ENCODE results near the gene TIPRL.

The TIPRL gene

DNA sequence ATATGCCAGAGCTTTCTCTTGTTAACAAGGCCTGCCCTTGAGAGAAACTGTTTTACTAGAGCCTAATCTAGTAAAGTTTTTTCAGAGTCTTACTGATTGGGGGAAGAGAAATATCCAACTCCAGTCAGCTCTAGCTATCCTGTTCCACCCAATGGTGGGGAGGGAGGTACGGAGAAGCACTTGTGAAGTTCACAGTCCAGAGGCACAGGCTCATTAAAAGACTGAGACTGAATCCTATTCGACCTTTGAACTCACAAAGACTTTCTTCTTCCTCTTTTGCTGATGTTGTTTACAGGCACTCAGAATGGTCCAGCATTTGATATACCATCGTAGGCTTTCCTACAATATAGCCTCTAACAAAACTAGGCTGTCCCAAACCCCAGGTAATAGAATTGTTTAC, 31.6 kb downstream of the TIPRL start:
- ChIA-PET CTCF (no interaction called here), POLR2A (interaction anchor here (0.5 kb wide), 1 partner anchor 9 kb away, joined by 3 read pairs; no protein-coding TSS in a partner anchor)
- WGBS (ENCODE audit: insufficient coverage): 100% methylated on average over 2 of the region's 3 CpGs
- H3K4me3 ChIP-seq (ENCODE audit: control insufficient read depth in 1 of 7, extremely low read depth in 1 of 7, insufficient read depth in 4 of 7, low read depth in 2 of 7, low read length in 6 of 7): no peak overlapping the region
- H3K27ac ChIP-seq (ENCODE audit: insufficient read depth in 1 of 2, low read depth in 1 of 2, low read length in 2 of 2, poor library complexity in 1 of 2, severe bottlenecking in 2 of 2): no peak overlapping the region
- peaks cover 1 to 25% (median 6%) of the 10 kb centered on the region in 5 experiments for H3K9me3 ChIP-seq (ENCODE audit: control extremely low read depth in 1 of 5, control insufficient read depth in 4 of 5, insufficient read depth in 2 of 5, low read depth in 1 of 5, low read length in 4 of 5)
- H3K36me3 ChIP-seq (ENCODE audit: control insufficient read depth in 4 of 4, insufficient read depth in 4 of 4, low read length in 3 of 4): peaks cover 0 to 2% (median 0%) of the 10 kb centered on the region in 4 experiments
- no peaks in the 10 kb centered on the region for H3K27me3 ChIP-seq (replicated peaks in 2 of 5; ENCODE audit: control insufficient read depth in 4 of 5, insufficient read depth in 5 of 5, low read length in 4 of 5)
- no peaks in the 10 kb centered on the region for H3K4me1 ChIP-seq (ENCODE audit: control extremely low read depth in 1 of 4, control insufficient read depth in 4 of 4, insufficient read depth in 4 of 4, low read length in 3 of 4)
- no peak for DNase-seq

DNA sequence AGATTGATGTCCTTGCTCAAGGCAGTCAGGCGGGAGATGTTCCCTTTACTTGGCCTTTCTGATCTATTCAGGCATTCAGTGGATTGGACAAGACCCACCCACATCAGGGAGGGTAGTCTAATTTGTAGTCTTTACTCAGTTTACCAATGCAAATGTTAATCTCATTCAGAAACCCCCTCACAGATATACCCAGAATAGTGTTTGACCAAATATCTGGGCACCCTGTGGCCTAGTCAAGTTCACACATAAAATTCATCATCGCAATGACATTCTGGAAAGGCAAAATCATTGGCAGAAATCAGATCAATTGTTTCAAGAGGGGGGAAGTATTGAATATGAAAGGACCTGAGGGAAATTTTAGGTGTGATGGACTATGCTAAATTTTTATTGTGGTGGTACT, 34.6 kb downstream of the TIPRL start:
- H3K4me1 ChIP-seq (ENCODE audit: control extremely low read depth in 1 of 4, control insufficient read depth in 4 of 4, insufficient read depth in 4 of 4, low read length in 3 of 4): no peaks in the 10 kb centered on the region
- ChIA-PET CTCF (no interaction called here), POLR2A (no interaction called here)
- no peak for DNase-seq
- H3K27ac ChIP-seq (ENCODE audit: insufficient read depth in 1 of 2, low read depth in 1 of 2, low read length in 2 of 2, poor library complexity in 1 of 2, severe bottlenecking in 2 of 2): no peak overlapping the region
- 100% methylated on average over 2 of the region's 2 CpGs for WGBS (ENCODE audit: insufficient coverage)
- no peak overlapping the region for H3K4me3 ChIP-seq (ENCODE audit: control insufficient read depth in 1 of 7, extremely low read depth in 1 of 7, insufficient read depth in 4 of 7, low read depth in 2 of 7, low read length in 6 of 7)
- H3K36me3 ChIP-seq (ENCODE audit: control insufficient read depth in 4 of 4, insufficient read depth in 4 of 4, low read length in 3 of 4): no peaks in the 10 kb centered on the region
- H3K9me3 ChIP-seq (ENCODE audit: control extremely low read depth in 1 of 5, control insufficient read depth in 4 of 5, insufficient read depth in 2 of 5, low read depth in 1 of 5, low read length in 4 of 5): peaks cover 1 to 16% (median 5%) of the 10 kb centered on the region in 5 experiments
- no peaks in the 10 kb centered on the region for H3K27me3 ChIP-seq (replicated peaks in 2 of 5; ENCODE audit: control insufficient read depth in 4 of 5, insufficient read depth in 5 of 5, low read length in 4 of 5)

DNA sequence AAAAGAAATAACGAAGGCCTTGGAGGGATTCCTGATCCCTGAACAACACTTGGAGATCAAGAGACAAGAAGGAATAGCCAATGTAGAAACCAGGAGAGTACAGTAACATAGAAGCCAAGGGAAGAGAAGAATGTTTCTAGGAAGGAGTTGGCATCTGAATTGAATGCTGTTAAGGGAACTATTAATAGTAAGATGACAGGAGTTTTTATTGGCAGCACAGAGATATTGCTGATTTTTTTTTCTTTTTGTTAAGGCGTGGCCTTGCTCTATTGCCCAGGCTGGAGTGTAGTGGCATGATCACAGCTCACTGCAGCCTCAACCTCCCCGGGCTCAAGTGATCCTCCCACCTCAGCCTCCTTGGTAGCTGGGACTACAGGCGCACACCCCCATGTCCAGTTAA, 37.4 kb downstream of the TIPRL start:
- no peak overlapping the region for H3K4me3 ChIP-seq (ENCODE audit: control insufficient read depth in 1 of 7, extremely low read depth in 1 of 7, insufficient read depth in 4 of 7, low read depth in 2 of 7, low read length in 6 of 7)
- H3K27me3 ChIP-seq (replicated peaks in 2 of 5; ENCODE audit: control insufficient read depth in 4 of 5, insufficient read depth in 5 of 5, low read length in 4 of 5): no peaks in the 10 kb centered on the region
- no peaks in the 10 kb centered on the region for H3K4me1 ChIP-seq (ENCODE audit: control extremely low read depth in 1 of 4, control insufficient read depth in 4 of 4, insufficient read depth in 4 of 4, low read length in 3 of 4)
- no peak for DNase-seq
- POLR2A ChIA-PET: no interaction called here
- H3K36me3 ChIP-seq (ENCODE audit: control insufficient read depth in 4 of 4, insufficient read depth in 4 of 4, low read length in 3 of 4): no peaks in the 10 kb centered on the region
- no peak overlapping the region for H3K27ac ChIP-seq (ENCODE audit: insufficient read depth in 1 of 2, low read depth in 1 of 2, low read length in 2 of 2, poor library complexity in 1 of 2, severe bottlenecking in 2 of 2)
- WGBS (ENCODE audit: insufficient coverage): 96% methylated on average over 4 of the region's 4 CpGs
- CTCF ChIA-PET: no interaction called here
- peaks cover 1 to 10% (median 5%) of the 10 kb centered on the region in 5 experiments for H3K9me3 ChIP-seq (ENCODE audit: control extremely low read depth in 1 of 5, control insufficient read depth in 4 of 5, insufficient read depth in 2 of 5, low read depth in 1 of 5, low read length in 4 of 5)

DNA sequence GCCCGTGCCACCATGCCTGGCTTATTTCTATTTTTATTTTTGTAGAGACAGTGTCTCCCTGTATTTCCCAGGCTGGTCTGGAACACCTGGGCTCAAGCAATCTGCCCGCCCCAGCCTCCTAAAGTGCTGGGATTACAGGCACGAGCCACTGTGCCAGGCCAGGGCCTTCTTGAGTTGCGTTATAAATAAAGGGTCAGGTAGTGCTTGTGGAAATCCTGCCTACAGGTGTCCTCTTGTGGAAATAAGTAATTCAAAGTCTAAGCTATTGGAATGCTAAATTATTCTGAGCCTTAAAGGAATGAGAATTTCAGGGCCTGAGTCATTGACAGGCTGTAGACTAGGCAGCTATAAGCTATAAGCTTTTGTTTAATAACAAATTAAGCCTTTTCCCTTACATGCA, 38.9 kb downstream of the TIPRL start:
- CTCF ChIA-PET: interaction anchor here (1.6 to 1.9 kb wide), 2 partner anchors 9 to 17 kb away, joined by 5 to 7 read pairs; partner anchors contain the start of gene SFT2D2
- peaks cover 1 to 6% (median 5%) of the 10 kb centered on the region in 5 experiments for H3K9me3 ChIP-seq (ENCODE audit: control extremely low read depth in 1 of 5, control insufficient read depth in 4 of 5, insufficient read depth in 2 of 5, low read depth in 1 of 5, low read length in 4 of 5)
- POLR2A ChIA-PET: no interaction called here
- no peaks in the 10 kb centered on the region for H3K36me3 ChIP-seq (ENCODE audit: control insufficient read depth in 4 of 4, insufficient read depth in 4 of 4, low read length in 3 of 4)
- H3K4me3 ChIP-seq (ENCODE audit: control insufficient read depth in 1 of 7, extremely low read depth in 1 of 7, insufficient read depth in 4 of 7, low read depth in 2 of 7, low read length in 6 of 7): no peak overlapping the region
- no peaks in the 10 kb centered on the region for H3K27me3 ChIP-seq (replicated peaks in 2 of 5; ENCODE audit: control insufficient read depth in 4 of 5, insufficient read depth in 5 of 5, low read length in 4 of 5)
- DNase-seq: no peak
- H3K27ac ChIP-seq (ENCODE audit: insufficient read depth in 1 of 2, low read depth in 1 of 2, low read length in 2 of 2, poor library complexity in 1 of 2, severe bottlenecking in 2 of 2): no peak overlapping the region
- H3K4me1 ChIP-seq (ENCODE audit: control extremely low read depth in 1 of 4, control insufficient read depth in 4 of 4, insufficient read depth in 4 of 4, low read length in 3 of 4): no peaks in the 10 kb centered on the region
- WGBS (ENCODE audit: insufficient coverage): 100% methylated on average over 2 of the region's 4 CpGs

DNA sequence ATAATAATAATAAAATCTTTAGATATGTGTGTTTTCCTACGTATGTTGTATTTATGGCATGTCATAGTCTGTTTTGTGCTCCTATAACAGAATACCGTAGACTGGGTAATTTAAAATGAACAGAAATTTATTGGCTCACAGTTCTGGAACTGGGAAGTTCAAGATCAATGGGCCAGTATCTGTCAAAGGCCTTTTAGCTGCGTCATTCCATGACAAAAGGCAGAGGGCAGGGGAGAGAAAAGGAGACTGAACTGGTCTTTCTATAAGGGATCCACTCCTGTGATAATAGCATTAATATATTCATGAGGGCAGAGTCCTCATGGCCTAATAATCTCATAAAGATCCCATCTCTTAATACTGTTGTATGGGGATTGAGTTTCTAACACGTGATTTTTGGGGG, 39.9 kb downstream of the TIPRL start:
- H3K27me3 ChIP-seq (replicated peaks in 2 of 5; ENCODE audit: control insufficient read depth in 4 of 5, insufficient read depth in 5 of 5, low read length in 4 of 5): no peaks in the 10 kb centered on the region
- H3K36me3 ChIP-seq (ENCODE audit: control insufficient read depth in 4 of 4, insufficient read depth in 4 of 4, low read length in 3 of 4): no peaks in the 10 kb centered on the region
- WGBS (ENCODE audit: insufficient coverage): 100% methylated on average over 1 of the region's 4 CpGs
- ChIA-PET POLR2A (no interaction called here), CTCF (interaction anchor here (1.6 kb wide), 1 partner anchor 8 kb away, joined by 7 read pairs; the partner anchor contains the start of gene SFT2D2)
- no peaks in the 10 kb centered on the region for H3K4me1 ChIP-seq (ENCODE audit: control extremely low read depth in 1 of 4, control insufficient read depth in 4 of 4, insufficient read depth in 4 of 4, low read length in 3 of 4)
- H3K4me3 ChIP-seq (ENCODE audit: control insufficient read depth in 1 of 7, extremely low read depth in 1 of 7, insufficient read depth in 4 of 7, low read depth in 2 of 7, low read length in 6 of 7): no peak overlapping the region
- DNase-seq: no peak
- peaks cover 0 to 4% (median 0%) of the 10 kb centered on the region in 5 experiments for H3K9me3 ChIP-seq (ENCODE audit: control extremely low read depth in 1 of 5, control insufficient read depth in 4 of 5, insufficient read depth in 2 of 5, low read depth in 1 of 5, low read length in 4 of 5)
- no peak overlapping the region for H3K27ac ChIP-seq (ENCODE audit: insufficient read depth in 1 of 2, low read depth in 1 of 2, low read length in 2 of 2, poor library complexity in 1 of 2, severe bottlenecking in 2 of 2)

DNA sequence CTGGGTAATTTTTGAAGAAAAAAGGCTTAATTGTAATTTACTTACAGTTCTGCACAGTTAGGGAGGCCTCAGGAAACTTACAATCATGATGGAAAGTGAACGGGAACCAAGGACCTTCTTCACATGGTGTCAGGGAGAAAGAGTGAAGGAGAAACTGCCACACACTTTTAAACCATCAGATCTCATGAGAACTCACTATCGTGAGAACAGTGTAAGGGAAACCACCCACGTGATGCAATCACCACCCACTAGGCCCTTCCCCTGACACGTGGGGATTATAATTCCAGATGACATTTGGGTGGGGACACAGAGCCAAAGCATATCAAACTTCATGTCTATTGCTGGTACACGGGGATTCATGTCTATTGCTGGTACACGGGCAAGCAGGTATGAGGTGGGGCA, 41.7 kb downstream of the TIPRL start:
- ChIA-PET POLR2A (no interaction called here), CTCF (no interaction called here)
- peaks cover 2 to 5% (median 2%) of the 10 kb centered on the region in 4 experiments for H3K4me1 ChIP-seq (ENCODE audit: control extremely low read depth in 1 of 4, control insufficient read depth in 4 of 4, insufficient read depth in 4 of 4, low read length in 3 of 4)
- no peaks in the 10 kb centered on the region for H3K36me3 ChIP-seq (ENCODE audit: control insufficient read depth in 4 of 4, insufficient read depth in 4 of 4, low read length in 3 of 4)
- H3K4me3 ChIP-seq (ENCODE audit: control insufficient read depth in 1 of 7, extremely low read depth in 1 of 7, insufficient read depth in 4 of 7, low read depth in 2 of 7, low read length in 6 of 7): no peak overlapping the region
- H3K27ac ChIP-seq (ENCODE audit: insufficient read depth in 1 of 2, low read depth in 1 of 2, low read length in 2 of 2, poor library complexity in 1 of 2, severe bottlenecking in 2 of 2): no peak overlapping the region
- H3K27me3 ChIP-seq (replicated peaks in 2 of 5; ENCODE audit: control insufficient read depth in 4 of 5, insufficient read depth in 5 of 5, low read length in 4 of 5): no peaks in the 10 kb centered on the region
- peaks cover 0 to 4% (median 0%) of the 10 kb centered on the region in 5 experiments for H3K9me3 ChIP-seq (ENCODE audit: control extremely low read depth in 1 of 5, control insufficient read depth in 4 of 5, insufficient read depth in 2 of 5, low read depth in 1 of 5, low read length in 4 of 5)
- DNase-seq: no peak
- WGBS (ENCODE audit: insufficient coverage): 80% methylated on average over 4 of the region's 6 CpGs

DNA sequence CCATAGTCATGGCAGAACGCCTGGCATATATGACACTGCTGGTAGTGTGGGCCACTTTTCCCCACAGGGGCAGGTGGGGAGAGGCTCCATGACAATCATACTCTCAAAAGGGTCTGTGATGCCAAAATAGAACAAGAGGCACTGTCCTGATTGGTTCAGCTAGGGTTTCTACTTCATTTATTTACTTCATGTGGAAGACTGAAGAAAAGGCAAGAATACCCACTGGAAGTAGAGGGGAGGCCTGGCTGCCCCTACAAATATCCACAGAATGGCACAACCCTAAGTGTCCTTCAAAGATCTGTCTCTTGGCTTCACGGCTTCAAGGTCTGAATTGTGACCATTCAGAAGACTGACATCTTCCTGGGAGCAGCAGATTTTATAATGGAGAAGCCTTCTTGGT, 42.5 kb downstream of the TIPRL start:
- 100% methylated on average over 1 of the region's 2 CpGs for WGBS (ENCODE audit: insufficient coverage)
- CTCF ChIA-PET: no interaction called here
- peaks cover 0 to 4% (median 0%) of the 10 kb centered on the region in 5 experiments for H3K9me3 ChIP-seq (ENCODE audit: control extremely low read depth in 1 of 5, control insufficient read depth in 4 of 5, insufficient read depth in 2 of 5, low read depth in 1 of 5, low read length in 4 of 5)
- no peak for DNase-seq
- POLR2A ChIA-PET: no interaction called here
- no peak overlapping the region for H3K27ac ChIP-seq (ENCODE audit: insufficient read depth in 1 of 2, low read depth in 1 of 2, low read length in 2 of 2, poor library complexity in 1 of 2, severe bottlenecking in 2 of 2)
- H3K4me1 ChIP-seq (ENCODE audit: control extremely low read depth in 1 of 4, control insufficient read depth in 4 of 4, insufficient read depth in 4 of 4, low read length in 3 of 4): peaks cover 3 to 8% (median 6%) of the 10 kb centered on the region in 4 experiments
- no peaks in the 10 kb centered on the region for H3K36me3 ChIP-seq (ENCODE audit: control insufficient read depth in 4 of 4, insufficient read depth in 4 of 4, low read length in 3 of 4)
- no peak overlapping the region for H3K4me3 ChIP-seq (ENCODE audit: control insufficient read depth in 1 of 7, extremely low read depth in 1 of 7, insufficient read depth in 4 of 7, low read depth in 2 of 7, low read length in 6 of 7)
- no peaks in the 10 kb centered on the region for H3K27me3 ChIP-seq (replicated peaks in 2 of 5; ENCODE audit: control insufficient read depth in 4 of 5, insufficient read depth in 5 of 5, low read length in 4 of 5)
